Forelimb muscle (tissue), 1 donor: ENCODE results near the gene SELP. TPM values are rescaled to one million over a fixed set of nuclear protein-coding genes. Genes with fewer than 3 reads are reported as not detected.
"Not testable (repeated sequence)": the region's sequence is repeated elsewhere in the genome, so short reads cannot be mapped to it uniquely, and the experiment has no call there.

ENCODE experiments used
- DNase-seq: peaks from one replicate; pipeline ENCODE4 v3.0.0-alpha.2; 2013; ENCODE audit warnings: low read depth
- polyA plus RNA-seq: library from polyadenylated mRNA; unstranded; fragments of 120-200 nt; gene quantifications from one replicate; pipeline ENCODE4 v1.2.1, GENCODE V29; 2013; ENCODE audit not compliant: insufficient read length

The SELP gene
- polyA plus RNA-seq: 1.2 TPM

DNA sequence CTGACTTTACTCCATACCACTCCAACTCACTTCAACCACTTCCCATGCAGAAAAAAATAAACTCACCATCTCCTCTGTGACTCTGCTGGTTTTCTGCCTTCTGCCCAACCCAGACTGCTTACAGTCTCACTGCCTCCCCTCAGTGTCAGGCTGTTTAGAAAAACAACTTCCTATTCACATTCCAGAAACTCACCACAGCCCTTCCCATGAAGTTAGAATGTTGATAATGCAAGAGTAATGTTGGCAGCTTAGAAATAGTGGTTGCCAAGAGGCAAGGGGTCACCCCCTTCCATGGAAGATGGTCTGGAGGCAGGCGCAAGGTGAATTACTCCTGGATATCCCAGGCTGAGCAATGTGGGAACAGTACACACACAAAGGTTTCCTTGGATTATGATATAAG lies at the start of gene SELP:
Gene SELP (minus strand): TSS at position 119 of the 400 bp plus-strand sequence. CDS start 50 bp downstream, at position 69.
- DNase-seq: no peak

DNA sequence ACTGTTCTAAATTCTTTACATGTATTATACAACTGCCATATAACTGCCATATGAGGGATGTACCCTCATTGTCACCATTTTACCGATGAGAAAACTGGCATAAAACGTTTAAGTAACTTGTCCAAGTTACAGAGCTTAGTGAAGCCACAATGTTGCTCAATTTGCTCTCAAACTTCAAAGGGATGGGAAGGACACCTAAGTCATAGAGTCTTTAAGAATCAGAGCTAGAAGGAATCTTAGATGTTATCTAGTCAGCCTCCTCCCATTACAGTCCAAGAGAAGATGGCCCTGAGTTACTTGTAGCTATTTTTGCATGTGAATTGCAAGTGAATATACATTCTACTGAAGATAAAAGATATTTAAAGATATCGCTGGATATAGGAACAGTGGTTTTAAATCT lies 49.8 kb upstream of the SELP start:
- DNase-seq: no peak

- DNase-seq: no peak
Observed at GRCh38 chr1:169676001-169676400, 46.1 kb upstream of the SELP start.

- no peak for DNase-seq
Observed at GRCh38 chr1:169670836-169671235, 40.9 kb upstream of the SELP start.

- not testable (repeated sequence) for DNase-seq
Observed at GRCh38 chr1:169670244-169670643, 40.3 kb upstream of the SELP start.

DNA sequence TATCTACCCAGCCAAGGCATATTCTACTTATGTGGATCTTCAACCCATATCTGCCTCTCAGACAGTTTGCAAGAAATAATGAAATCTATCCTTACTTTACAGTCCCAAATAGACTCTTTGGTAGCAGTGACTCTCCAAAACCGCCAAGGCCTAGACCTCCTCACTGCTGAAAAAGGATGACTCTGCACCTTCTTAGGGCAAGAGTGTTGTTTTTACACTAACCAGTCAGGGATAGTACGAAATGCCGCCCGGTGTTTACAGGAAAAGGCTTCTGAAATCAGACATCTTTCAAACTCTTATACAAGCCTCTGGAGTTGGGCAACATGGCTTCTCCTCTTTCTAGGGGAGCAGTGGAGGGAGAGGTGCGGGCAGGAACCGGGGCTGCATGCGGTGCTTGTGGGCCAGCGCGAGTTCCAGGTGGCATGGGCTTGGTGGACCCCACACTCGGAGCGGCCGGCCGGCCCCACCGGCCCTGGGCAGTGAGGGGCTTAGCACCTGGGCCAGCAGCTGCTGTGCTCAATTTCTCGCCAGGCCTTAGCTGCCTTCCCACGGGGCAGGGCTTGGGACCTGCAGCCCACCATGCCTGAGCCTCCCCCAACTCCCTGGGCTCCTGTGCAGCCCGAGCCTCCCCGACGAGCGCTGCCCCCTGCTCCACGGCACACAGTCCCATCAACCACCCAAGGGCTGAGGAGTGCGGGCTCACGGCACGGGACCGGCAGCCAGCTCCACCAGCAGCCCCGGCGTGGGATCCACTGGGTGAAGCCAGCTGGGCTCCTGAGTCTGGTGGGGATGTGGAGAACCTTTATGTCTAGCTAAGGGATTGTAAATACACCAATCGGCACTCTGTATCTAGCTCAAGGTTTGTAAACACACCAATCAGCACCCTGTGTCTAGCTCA lies 38.0 kb upstream of the SELP start:
- DNase-seq: not testable (repeated sequence)

GRCh38 chr1:169667227-169667639 lies 37.3 kb upstream of the SELP start:
- not testable (repeated sequence) for DNase-seq

- DNase-seq: not testable (repeated sequence)
Observed at GRCh38 chr1:169662680-169663079, 32.8 kb upstream of the SELP start.

DNA sequence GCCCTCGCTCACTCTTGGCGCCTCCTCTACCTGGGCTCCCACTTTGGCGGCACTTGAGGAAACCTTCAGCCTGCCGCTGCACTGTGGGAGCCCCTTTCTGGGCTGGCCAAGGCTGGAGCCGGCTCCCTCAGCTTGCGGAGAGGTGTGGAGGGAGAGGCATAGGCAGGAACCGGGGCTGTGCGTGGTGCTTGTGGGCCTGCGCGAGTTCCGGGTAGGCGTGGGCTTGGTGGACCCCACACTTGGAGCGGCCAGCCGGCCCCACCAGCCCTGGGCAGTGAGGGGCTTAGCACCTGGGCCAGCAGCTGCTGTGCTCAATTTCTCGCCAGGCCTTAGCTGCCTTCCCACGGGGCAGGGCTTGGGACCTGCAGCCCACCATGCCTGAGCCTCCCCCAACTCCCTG lies 31.1 kb upstream of the SELP start:
- not testable (repeated sequence) for DNase-seq

GRCh38 chr1:169658777-169659176 lies 28.9 kb upstream of the SELP start:
- DNase-seq: not testable (repeated sequence)

DNA sequence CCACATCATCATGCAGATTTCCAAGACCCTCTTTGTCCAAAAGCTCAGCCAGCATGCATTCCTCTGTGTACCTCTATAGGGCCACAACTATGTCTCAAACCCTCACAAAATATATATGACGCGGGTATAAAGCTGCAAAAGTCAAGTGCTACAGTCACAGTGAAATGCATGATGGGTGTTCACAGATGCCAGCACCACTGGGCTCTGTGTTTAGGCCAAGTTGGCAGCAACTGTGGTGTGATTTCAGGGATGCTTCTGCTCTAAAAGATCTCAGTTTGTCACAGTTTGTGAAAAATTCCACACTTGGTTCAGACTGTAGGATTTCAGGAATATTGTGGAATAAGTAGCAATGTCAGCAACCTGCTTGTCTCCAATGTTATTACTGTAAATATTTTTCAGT lies 23.9 kb upstream of the SELP start:
- DNase-seq: no peak

DNA sequence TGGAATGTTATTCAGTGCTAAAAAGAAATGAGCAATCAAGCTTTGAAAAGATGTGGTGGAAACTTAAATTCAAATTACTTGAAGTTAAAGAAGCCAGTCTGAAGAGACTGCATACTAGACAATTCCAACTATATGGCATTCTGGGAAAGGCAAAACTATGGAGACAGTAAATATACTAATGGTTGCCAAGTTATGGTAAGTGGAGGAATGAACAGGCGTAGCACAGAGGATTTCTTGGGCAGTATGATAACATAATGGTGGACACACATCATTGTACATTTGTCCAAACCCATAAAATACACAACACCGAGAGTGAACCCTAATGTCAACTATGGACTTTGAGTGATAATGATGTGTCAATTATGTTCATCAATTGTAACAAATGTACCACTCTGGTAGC lies 21.1 kb upstream of the SELP start:
- no peak for DNase-seq

DNA sequence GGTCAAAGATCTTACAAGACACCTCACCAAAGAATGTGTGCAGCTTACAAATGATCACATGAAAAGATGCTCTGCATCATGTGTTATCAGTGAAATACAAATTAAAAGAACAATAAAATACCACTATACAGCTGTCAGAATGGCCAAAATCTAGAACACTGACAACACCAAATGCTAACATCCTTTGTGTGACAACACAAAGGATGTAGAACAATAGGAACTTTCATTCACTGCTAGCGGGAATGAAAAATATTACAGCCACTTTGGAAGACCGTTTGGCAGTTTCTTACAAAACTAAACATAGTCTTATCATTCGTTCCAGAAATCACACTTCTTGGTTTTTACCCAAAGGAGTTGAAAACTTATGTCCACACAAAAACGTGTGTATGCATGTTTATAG lies 20.6 kb upstream of the SELP start:
- no peak for DNase-seq

DNA sequence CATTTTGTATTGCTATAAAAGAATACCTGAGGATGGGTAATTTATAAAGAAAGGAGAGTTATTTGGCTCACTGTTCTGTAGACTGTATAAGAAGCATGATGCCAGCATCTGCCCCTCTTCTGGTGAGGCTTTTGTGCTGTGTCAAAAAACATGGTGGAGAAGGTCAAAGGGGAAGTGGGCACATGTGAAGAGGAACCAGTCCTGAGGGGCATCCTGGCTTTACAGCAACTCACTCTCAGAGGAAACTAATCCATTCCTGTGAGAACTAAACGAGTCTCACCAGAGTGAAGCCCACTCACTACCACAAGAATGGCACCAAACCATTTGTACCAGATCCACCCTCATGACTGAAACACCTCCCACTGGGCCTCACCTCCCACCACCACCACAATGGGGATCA lies 18.8 kb upstream of the SELP start:
- no peak for DNase-seq

- no peak for DNase-seq
Observed at GRCh38 chr1:169648187-169648586, 18.3 kb upstream of the SELP start.

DNA sequence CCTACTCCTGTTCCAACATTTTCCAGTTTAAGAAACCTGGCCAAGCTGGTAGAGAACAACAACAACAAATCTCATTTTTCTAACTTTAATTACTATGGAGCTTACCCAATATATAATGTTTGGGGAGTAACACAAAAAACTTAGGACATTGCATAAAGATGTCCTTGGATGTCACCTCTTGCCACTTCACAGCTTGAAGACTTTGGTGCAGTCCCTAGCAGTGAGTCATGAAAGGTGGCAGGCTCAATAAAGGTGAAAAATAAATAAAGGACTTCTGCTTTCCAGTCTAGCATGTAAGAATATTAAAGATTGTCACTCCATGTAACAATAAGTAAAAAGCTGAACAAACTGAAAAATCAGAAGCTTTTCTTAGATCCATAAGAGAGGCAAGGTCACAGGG lies 17.6 kb upstream of the SELP start:
- DNase-seq: no peak

- no peak for DNase-seq
Observed at GRCh38 chr1:169644297-169644696, 14.4 kb upstream of the SELP start.

GRCh38 chr1:169634877-169635276 lies 5.0 kb upstream of the SELP start:
- no peak for DNase-seq

DNA sequence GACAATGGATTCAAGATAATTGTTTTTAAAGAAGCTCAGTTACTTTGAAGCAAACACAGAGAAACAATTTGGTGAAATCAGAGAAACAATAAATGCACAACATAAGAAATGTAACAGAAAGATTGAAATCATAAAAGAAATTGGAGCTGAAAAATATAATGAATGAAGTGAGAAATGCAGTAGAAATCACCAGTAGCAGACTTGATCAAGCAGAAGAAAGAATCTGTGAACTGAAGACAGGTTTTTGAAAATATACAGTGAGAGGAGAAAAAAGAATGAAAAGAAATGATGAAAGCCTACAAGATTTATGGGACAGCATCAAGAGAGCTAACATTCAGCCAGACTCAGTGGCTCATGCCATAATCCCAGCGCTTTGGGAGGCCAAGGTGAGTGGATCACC lies 4.2 kb upstream of the SELP start:
- no peak for DNase-seq

- DNase-seq: no peak
Observed at GRCh38 chr1:169631249-169631648, 1.3 kb upstream of the SELP start.

DNA sequence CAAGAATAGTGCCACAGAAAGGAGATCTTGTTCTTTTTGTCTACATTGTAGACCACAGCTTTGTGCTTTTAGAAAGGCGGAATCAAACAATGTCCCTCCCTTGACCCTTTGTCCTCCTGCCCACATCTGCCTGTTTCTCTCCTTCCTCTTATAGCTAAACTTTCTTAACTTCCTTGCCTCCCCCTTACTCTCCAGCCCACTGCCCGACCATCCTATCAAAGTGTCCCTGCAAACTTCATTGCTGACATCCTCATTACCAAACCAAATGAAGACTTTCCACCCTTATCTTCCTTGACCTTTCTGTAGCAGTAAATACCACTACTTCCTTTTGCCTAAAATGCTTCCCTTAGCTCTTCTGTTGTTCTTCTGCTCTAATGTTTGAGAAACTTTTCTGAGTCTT lies 5.0 kb downstream of the SELP start:
- DNase-seq: no peak

- no peak for DNase-seq
Observed at GRCh38 chr1:169624122-169624521, 5.8 kb downstream of the SELP start.

- no peak for DNase-seq
Observed at GRCh38 chr1:169623132-169623926, 6.6 kb downstream of the SELP start.
